DND-41 (cell line): ENCODE measurements around the gene ARL4D.

Experiments
- ATAC-seq: fragments of 200-7000 bp; cut with Tn5 transposase; 3 replicates; pipeline ENCODE4 v1.9.1; 2021; ENCODE audit warnings: low read depth; ENCODE audit not compliant: insufficient read depth
- DNase-seq: peaks from one replicate; pipeline ENCODE4 v3.0.0-alpha.2; 2020
- H2AFZ ChIP-seq: 2 replicates; pipeline ENCODE4 v1.6.0; 2012; ENCODE audit warnings: low read depth, low read length
- H3K27ac ChIP-seq: 2 replicates; pipeline ENCODE4 v1.5.1; 2012; ENCODE audit warnings: low read length, inconsistent platforms
- H3K27me3 ChIP-seq: fragments of 200-600 bp; sonication (generic); 2 replicates; pipeline ENCODE4 v1.6.0; 2012; ENCODE audit warnings: low read length, mild to moderate bottlenecking, inconsistent platforms; ENCODE audit not compliant: insufficient read depth, poor library complexity
- H3K36me3 ChIP-seq: 2 replicates; pipeline ENCODE4 v1.5.1; 2012; ENCODE audit warnings: low read length, inconsistent platforms; ENCODE audit not compliant: insufficient read depth
- H3K4me1 ChIP-seq: 2 replicates; pipeline ENCODE4 v1.5.1; 2012; ENCODE audit warnings: mild to moderate bottlenecking, low read length; ENCODE audit not compliant: insufficient read depth
- H3K4me2 ChIP-seq: 2 replicates; pipeline ENCODE4 v1.6.0; 2012; ENCODE audit warnings: mild to moderate bottlenecking, moderate library complexity, low read length, inconsistent platforms; ENCODE audit not compliant: insufficient read depth
- H3K4me3 ChIP-seq, 2 experiments: fragments of 200-600 bp in 1 of 2; shearing (Covaris generic) in 1 of 2; 2 replicates each; pipeline ENCODE4 v1.5.1; 2012 to 2016; ENCODE audit warnings: inconsistent platforms in 2 of 2, low read length in 2 of 2, mild to moderate bottlenecking in 2 of 2, low read depth in 1 of 2, moderate library complexity in 1 of 2
- H3K79me2 ChIP-seq: 2 replicates; pipeline ENCODE4 v1.6.0; 2012; ENCODE audit warnings: low read length, inconsistent platforms; ENCODE audit not compliant: insufficient read depth
- H3K9ac ChIP-seq: 2 replicates; pipeline ENCODE4 v1.6.0; 2012; ENCODE audit warnings: low read depth, mild to moderate bottlenecking, inconsistent platforms, low read length, moderate library complexity
- H3K9me3 ChIP-seq: 2 replicates; pipeline ENCODE4 v1.5.1; 2012; ENCODE audit warnings: low read length, moderate library complexity, mild to moderate bottlenecking, inconsistent platforms; ENCODE audit not compliant: insufficient read depth, severe bottlenecking
- H4K20me1 ChIP-seq: 2 replicates; pipeline ENCODE4 v1.6.0; 2012; ENCODE audit warnings: low read length; ENCODE audit not compliant: insufficient read depth
- CTCF ChIP-seq: IDR thresholded peaks from 2 replicates; pipeline ENCODE4 v1.5.1; 2012; ENCODE audit warnings: borderline replicate concordance, low read length, moderate library complexity, mild to moderate bottlenecking; ENCODE audit not compliant: poor library complexity, severe bottlenecking; ENCODE audit errors: extremely low read depth
- EZH2 ChIP-seq: IDR thresholded peaks from 3 replicates; pipeline ENCODE4 v1.6.1; 2012; ENCODE audit warnings: borderline replicate concordance, low read depth, mild to moderate bottlenecking, moderate library complexity, low read length, inconsistent platforms; ENCODE audit not compliant: severe bottlenecking

Gene ARL4D

DNA sequence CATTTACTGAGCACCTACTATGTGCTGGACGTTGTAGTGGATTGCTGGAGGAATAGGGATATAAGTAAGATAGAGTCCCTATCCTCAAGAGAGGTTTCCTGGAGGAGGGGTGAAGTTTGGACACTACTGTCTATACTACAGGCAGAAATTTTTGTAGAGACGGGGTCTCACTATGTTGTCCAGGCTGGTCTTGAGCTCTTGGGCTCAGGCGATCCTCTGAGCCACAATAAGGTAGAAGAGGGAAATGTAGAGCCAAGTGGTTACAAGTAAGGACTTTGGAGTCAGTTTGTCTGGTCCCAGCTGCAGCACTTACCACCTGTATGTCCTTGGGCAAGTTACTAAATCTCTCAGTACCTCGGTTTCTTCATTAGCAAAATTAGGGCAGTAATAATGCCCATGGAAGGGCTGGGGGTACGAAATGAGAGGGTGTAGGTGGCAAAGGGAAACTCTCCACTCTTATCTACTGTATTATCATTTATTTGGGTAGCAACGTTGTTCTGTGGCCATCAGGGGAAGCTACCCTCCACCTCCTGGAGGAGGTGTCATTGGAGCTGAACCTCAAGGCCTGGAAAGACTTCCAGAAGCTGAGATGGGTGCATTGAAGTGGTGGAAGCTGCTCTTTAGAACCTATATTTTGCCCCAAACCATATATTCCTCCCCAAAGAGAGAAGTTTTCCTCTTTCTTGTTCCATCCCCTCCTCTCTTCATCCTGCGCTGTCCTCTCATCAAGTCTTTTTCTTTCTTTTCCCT lies 50.1 kb downstream of the ARL4D start:
- Histone ChIP-seq H3K79me2 (no peaks in the 10 kb centered on the region), H3K36me3 (no peaks in the 10 kb centered on the region), H4K20me1 (no peaks in the 10 kb centered on the region), H2AFZ (no peak overlapping the region), H3K4me3 (no peak overlapping the region), H3K4me2 (no peak overlapping the region), H3K9ac (no peak overlapping the region), H3K9me3 (no peaks in the 10 kb centered on the region), H3K4me1 (no peaks in the 10 kb centered on the region), H3K27ac (no peak overlapping the region), H3K27me3 (peaks cover 10% of the 10 kb centered on the region)
- ATAC-seq (no peak), DNase-seq (no peak)
- TF ChIP-seq EZH2 (no peak), CTCF (no peak)

DNA sequence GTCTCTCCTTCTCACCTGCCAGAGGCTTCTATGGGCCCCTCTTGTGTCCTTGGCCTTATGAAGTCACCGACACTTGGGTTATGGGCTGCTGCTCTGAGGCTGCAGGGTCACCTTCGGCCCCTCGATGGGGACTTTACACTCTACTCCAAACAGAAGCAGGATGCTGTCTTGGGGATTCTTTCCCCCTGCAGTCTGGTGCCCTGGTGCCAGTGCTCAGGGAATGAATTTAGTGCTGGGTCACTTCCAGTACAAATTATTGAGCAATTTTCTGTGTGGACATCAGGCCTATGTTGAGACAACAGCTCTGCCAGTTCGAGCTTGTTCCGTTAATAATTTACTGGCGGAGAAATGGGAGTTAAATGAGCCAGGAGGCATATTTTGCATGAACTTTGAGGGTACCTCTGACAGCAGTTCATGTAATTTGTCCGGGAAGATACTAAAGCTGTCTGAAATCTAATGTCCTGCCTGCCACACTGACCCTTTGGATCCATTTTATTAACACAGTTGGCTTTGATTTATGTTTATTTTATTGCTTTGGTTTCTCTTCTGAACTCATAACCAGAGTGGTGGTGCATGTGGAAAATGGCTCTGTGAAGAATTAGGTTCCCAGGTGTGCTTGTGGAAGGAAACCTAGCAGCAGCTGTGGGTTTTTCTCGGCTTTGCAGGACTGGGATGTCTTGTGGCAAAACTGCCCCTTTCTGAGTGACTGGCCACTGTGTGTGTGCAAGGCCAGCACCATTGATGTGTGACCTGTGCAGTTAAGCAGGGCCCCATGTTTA lies 50.9 kb downstream of the ARL4D start:
- no peak overlapping the region for H3K27ac ChIP-seq
- no peak overlapping the region for H3K9ac ChIP-seq
- no peak overlapping the region for H3K4me3 ChIP-seq
- no peaks in the 10 kb centered on the region for H4K20me1 ChIP-seq
- H3K36me3 ChIP-seq, result no peaks in the 10 kb centered on the region
- ATAC-seq (no peak), DNase-seq (no peak)
- H3K4me2 ChIP-seq, result no peak overlapping the region
- H3K9me3 ChIP-seq, result no peaks in the 10 kb centered on the region
- no peak for TF ChIP-seq CTCF
- TF ChIP-seq EZH2, result no peak
- no peak overlapping the region; the same call in 1 of the 2 replicates for H2AFZ ChIP-seq
- H3K27me3 ChIP-seq, result peaks cover 7% of the 10 kb centered on the region
- H3K4me1 ChIP-seq, result no peaks in the 10 kb centered on the region
- no peaks in the 10 kb centered on the region for H3K79me2 ChIP-seq
